Measurements from ENCODE around the gene LRRTM3.

LRRTM3 gene

DNA sequence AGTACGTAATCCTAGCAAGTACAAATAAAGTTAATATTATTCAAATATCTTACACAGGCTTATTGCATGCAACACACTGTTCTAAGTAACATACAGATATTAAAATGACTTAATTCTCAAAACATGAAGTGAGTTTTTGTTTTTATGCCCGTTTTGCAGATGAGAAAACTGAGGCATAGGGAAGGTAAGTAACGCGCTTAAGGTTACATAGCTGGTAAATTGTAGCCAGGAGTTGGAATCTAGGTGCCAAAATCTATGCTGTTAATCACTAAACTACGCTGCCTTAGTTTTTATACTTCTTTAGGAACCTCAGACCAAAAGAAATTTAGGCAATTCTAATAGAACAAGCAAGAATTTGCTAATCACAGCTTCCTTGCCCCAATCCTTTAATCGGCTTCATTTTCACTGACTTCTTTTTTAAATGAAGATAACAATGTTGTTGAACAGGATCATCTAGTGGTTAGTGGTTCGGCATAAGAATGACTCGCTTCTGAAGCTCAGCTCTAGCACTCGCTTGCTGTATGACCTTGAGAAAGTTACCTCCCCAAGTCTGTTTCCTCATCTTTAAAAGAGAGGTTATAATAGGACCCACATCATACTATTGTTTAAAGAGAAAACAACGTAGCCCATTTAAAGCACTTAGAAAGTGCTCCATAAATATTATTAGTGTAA is 1.0 kb upstream of the LRRTM3 start:
- DNase-seq (ENCODE audit: low read depth) = no peak
- H3K4me3 ChIP-seq (ENCODE audit: low read depth, low read length) = no peak overlapping the region
- TF ChIP-seq, protein P1, sequence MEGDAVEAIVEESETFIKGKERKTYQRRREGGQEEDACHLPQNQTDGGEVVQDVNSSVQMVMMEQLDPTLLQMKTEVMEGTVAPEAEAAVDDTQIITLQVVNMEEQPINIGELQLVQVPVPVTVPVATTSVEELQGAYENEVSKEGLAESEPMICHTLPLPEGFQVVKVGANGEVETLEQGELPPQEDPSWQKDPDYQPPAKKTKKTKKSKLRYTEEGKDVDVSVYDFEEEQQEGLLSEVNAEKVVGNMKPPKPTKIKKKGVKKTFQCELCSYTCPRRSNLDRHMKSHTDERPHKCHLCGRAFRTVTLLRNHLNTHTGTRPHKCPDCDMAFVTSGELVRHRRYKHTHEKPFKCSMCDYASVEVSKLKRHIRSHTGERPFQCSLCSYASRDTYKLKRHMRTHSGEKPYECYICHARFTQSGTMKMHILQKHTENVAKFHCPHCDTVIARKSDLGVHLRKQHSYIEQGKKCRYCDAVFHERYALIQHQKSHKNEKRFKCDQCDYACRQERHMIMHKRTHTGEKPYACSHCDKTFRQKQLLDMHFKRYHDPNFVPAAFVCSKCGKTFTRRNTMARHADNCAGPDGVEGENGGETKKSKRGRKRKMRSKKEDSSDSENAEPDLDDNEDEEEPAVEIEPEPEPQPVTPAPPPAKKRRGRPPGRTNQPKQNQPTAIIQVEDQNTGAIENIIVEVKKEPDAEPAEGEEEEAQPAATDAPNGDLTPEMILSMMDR (IDR thresholded peaks at IDR 0.05; ENCODE audit: control insufficient read depth, extremely low read depth, insufficient read depth) = no peak

DNA sequence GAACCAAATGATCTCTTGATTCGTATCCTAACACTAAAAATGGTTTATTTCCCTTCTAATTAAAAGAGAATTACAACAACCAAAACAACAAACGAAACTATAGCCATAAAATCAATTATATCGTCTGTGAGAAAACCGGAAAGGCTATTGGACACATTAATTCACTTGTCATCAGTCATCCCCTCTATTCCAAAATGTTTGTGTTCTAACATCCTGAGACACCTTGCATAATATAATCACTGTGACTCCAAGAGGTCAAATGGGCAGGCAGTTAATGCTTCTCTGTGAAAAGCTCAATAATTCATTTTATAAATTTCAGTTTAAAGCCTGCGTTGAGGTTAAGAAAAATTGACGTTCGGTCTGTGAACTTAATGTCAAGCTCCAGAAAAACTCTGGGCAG is 463 bp upstream of the LRRTM3 start:
- TF ChIP-seq, protein P1 (IDR thresholded peaks at IDR 0.05; ENCODE audit: control insufficient read depth, extremely low read depth, insufficient read depth) = no peak
- no peak overlapping the region for H3K4me3 ChIP-seq (ENCODE audit: low read depth, low read length)
- no peak for DNase-seq (ENCODE audit: low read depth)

- no peak overlapping the region for H3K4me3 ChIP-seq (ENCODE audit: low read depth, low read length)
- TF ChIP-seq, protein P1 (IDR thresholded peaks at IDR 0.05; ENCODE audit: control insufficient read depth, extremely low read depth, insufficient read depth) = no peak
- DNase-seq (ENCODE audit: low read depth) = no peak
Observed at GRCh38 chr10:66926841-66927240, 1.0 kb downstream of the LRRTM3 start.

DNA sequence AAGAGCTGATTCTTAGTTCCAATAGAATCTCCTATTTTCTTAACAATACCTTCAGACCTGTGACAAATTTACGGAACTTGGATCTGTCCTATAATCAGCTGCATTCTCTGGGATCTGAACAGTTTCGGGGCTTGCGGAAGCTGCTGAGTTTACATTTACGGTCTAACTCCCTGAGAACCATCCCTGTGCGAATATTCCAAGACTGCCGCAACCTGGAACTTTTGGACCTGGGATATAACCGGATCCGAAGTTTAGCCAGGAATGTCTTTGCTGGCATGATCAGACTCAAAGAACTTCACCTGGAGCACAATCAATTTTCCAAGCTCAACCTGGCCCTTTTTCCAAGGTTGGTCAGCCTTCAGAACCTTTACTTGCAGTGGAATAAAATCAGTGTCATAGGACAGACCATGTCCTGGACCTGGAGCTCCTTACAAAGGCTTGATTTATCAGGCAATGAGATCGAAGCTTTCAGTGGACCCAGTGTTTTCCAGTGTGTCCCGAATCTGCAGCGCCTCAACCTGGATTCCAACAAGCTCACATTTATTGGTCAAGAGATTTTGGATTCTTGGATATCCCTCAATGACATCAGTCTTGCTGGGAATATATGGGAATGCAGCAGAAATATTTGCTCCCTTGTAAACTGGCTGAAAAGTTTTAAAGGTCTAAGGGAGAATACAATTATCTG is 1.6 kb downstream of the LRRTM3 start:
- TF ChIP-seq, protein P1 (IDR thresholded peaks at IDR 0.05; ENCODE audit: control insufficient read depth, extremely low read depth, insufficient read depth) = no peak
- DNase-seq (ENCODE audit: low read depth) = no peak
- no peak overlapping the region for H3K4me3 ChIP-seq (ENCODE audit: low read depth, low read length)

- no peak overlapping the region for H3K4me3 ChIP-seq (ENCODE audit: low read depth, low read length)
- DNase-seq (ENCODE audit: low read depth) = no peak
- TF ChIP-seq, protein P1 (IDR thresholded peaks at IDR 0.05; ENCODE audit: control insufficient read depth, extremely low read depth, insufficient read depth) = no peak
Observed at GRCh38 chr10:66927971-66928770, 2.3 kb downstream of the LRRTM3 start.

GRCh38 chr10:66928776-66929175 is 2.9 kb downstream of the LRRTM3 start:
- TF ChIP-seq, protein P1 (IDR thresholded peaks at IDR 0.05; ENCODE audit: control insufficient read depth, extremely low read depth, insufficient read depth) = no peak
- H3K4me3 ChIP-seq (ENCODE audit: low read depth, low read length) = no peak overlapping the region
- DNase-seq (ENCODE audit: low read depth) = no peak

All from LNCaP clone FGC (cell line).